ENCODE measurements around the gene ACKR4. TPM values are rescaled to one million over a fixed set of nuclear protein-coding genes. Genes with fewer than 3 reads are reported as not detected.

Gene ACKR4
- total RNA-seq = 8.0 TPM
- long read RNA-seq, transcript ACKR4-201 (2 exons, 1,914 nt) = major isoform, 7 of 8 reads
- long read RNA-seq, partial matches to known transcripts = 1 of 8 reads
- long read RNA-seq, other reads (novel, unspliced or antisense) = 0 of 8 reads

GRCh38 chr3:132596816-132597433 lies at the start of gene ACKR4:
ACKR4 (plus strand) TSS chr3:132597270; CDS start chr3:132600398, 3,128 bp downstream.
- DNase-seq = no peak
- peak within 1 kb of the TSS; percentile 25 for H3K4me3 ChIP-seq
- no peak for ATAC-seq

GRCh38 chr3:132549169-132549568 lies 47.9 kb upstream of the ACKR4 start:
- peaks cover 2% of the 10 kb centered on the region for H3K4me1 ChIP-seq
- DNase-seq = no peak
- no peak for ATAC-seq
- no peaks in the 10 kb centered on the region for H3K9me3 ChIP-seq
- TF ChIP-seq CTCF (IDR thresholded peaks at IDR 0.05) = no peak
- no peak overlapping the region for H3K4me3 ChIP-seq
- intact Hi-C loops (cut with DNase I) = no loop called here
- no peak overlapping the region for H3K27ac ChIP-seq
- H3K27me3 ChIP-seq = no peaks in the 10 kb centered on the region
- no peaks in the 10 kb centered on the region for H3K36me3 ChIP-seq

More at GRCh38 chr3:132596816-132597433, at the start of gene ACKR4:
- intact Hi-C loops (cut with DNase I) = no loop called here
- Histone ChIP-seq H3K4me1 (peaks cover 5% of the 10 kb centered on the region), H3K27ac (no peak within 1 kb of the TSS), H3K27me3 (no peaks in the 10 kb centered on the region), H3K36me3 (peaks cover 5% of the 10 kb centered on the region), H3K9me3 (no peaks in the 10 kb centered on the region)
- TF ChIP-seq CTCF (IDR thresholded peaks at IDR 0.05) = no peak

GRCh38 chr3:132549890-132550578 lies 47.0 kb upstream of the ACKR4 start:
- intact Hi-C loops (cut with DNase I) = no loop called here
- ATAC-seq = no peak
- Histone ChIP-seq H3K4me3 (no peak overlapping the region), H3K4me1 (peaks cover 6% of the 10 kb centered on the region), H3K9me3 (no peaks in the 10 kb centered on the region), H3K36me3 (no peaks in the 10 kb centered on the region), H3K27me3 (no peaks in the 10 kb centered on the region), H3K27ac (no peak overlapping the region)
- TF ChIP-seq CTCF (IDR thresholded peaks at IDR 0.05) = no peak
- no peak for DNase-seq

- TF ChIP-seq CTCF (IDR thresholded peaks at IDR 0.05) = no peak
- Histone ChIP-seq H3K9me3 (no peaks in the 10 kb centered on the region), H3K27me3 (no peaks in the 10 kb centered on the region), H3K27ac (no peak overlapping the region), H3K36me3 (no peaks in the 10 kb centered on the region), H3K4me3 (no peak overlapping the region), H3K4me1 (peaks cover 6% of the 10 kb centered on the region)
- DNase-seq = no peak
- no peak for ATAC-seq
- intact Hi-C loops (cut with DNase I) = no loop called here
Observed at GRCh38 chr3:132550579-132551305, 46.3 kb upstream of the ACKR4 start.

GRCh38 chr3:132553826-132554225 lies 43.2 kb upstream of the ACKR4 start:
- peaks cover 6% of the 10 kb centered on the region for H3K4me1 ChIP-seq
- no peaks in the 10 kb centered on the region for H3K36me3 ChIP-seq
- ATAC-seq (no peak), DNase-seq (no peak)
- intact Hi-C loops (cut with DNase I) = no loop called here
- no peak overlapping the region for H3K4me3 ChIP-seq
- no peak overlapping the region for H3K27ac ChIP-seq
- H3K27me3 ChIP-seq = no peaks in the 10 kb centered on the region
- no peaks in the 10 kb centered on the region for H3K9me3 ChIP-seq
- TF ChIP-seq CTCF (IDR thresholded peaks at IDR 0.05) = no peak
